Measurements from ENCODE around the gene NR6A1.

NR6A1 gene

GRCh38 chr9:124771021-124771866 is at the start of gene NR6A1:
Gene NR6A1 (minus strand): TSS chr9:124771311.
- DNase-seq = no peak

- no peak for DNase-seq
Measured at GRCh38 chr9:124818431-124819281, 47.5 kb upstream of the NR6A1 start.

DNA sequence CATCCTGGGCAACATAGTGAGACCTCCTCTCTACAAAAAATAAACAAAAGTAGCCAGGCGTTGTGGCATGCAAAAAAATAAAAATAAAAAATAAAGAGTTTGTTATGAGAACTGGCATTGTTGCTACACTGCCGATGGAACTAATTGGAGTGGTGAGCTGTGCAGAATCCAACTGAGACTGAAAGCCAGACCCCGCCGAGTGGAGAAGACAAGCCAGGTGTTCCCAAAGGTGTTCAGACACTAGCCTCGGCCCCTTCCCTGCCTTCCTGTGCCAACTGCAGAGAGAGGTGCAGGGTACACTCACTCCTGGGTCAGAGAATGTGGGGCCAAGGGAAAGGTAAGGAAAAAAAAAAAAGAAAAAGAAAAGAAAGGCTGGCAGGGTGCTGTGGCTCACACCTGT is 44.5 kb upstream of the NR6A1 start:
- DNase-seq = no peak

DNA sequence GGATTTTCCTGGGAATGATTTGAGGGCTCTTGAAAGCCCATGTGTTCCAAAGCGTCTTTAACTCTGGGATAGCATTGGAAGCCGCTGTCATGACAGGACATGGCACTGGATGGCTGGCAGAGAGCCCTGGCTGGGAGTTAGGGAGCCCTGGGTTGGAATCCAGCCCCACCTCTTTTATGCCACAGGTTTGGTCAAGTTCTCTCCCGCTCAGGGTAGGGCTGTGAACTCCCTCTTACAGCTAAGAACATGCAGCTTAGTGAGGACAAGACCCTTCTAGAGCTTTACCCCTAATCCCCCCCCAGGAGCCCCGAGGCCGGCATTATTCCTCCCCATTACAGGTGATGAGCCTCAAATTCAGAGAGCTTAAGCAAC is 43.0 kb upstream of the NR6A1 start:
- DNase-seq = no peak

DNA sequence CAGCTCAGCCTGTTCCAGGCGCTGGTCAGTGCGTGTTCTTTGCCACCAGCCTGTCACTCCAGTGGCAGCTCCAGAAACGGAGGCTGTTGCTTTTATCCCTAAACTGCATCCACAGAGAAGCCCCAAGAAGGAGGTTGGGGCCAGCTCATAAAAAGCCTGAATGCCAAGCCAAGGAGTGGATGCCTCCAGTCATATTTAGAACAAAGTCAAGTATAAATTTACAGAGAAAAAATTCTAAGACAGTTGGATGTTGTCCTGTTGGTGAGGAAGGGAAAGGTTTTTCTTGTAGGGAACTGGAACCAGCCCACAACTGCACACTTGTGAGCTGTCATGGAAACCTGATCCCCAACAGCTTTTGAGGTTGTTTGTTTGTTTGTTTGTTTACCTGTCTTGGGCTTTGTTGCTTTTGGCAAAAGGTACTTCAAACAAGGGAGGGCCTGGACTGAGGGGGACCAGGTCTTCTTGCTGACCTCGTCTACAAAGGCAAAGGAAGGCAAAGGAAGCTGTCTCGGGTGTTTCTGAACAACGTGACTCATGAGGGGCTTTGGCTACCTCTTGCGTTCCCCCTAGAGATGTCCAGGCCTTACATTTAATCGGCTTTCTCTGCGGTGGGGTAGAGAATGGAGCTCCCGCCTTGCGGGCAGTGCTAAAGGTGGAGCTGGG is 42.5 kb upstream of the NR6A1 start:
- DNase-seq = no peak

DNA sequence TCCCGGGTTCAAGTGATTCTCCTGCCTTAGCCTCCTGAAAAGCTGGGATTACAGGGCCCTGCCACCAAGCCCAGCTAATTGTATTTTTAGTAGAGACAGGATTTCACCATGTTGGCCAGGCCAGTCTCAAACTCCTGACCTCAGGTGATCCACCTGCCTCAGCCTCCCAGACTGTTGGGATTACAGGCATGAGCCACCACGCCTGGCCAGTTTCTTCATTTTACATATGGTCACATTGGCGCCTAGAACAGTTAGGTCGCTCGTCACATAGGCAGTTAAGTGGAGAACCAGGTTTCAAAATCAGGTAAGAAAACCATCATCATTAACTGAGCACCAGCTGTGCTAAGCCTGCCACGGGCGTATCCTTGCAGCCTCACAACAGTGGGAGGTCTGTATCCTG is 41.9 kb upstream of the NR6A1 start:
- no peak for DNase-seq

DNA sequence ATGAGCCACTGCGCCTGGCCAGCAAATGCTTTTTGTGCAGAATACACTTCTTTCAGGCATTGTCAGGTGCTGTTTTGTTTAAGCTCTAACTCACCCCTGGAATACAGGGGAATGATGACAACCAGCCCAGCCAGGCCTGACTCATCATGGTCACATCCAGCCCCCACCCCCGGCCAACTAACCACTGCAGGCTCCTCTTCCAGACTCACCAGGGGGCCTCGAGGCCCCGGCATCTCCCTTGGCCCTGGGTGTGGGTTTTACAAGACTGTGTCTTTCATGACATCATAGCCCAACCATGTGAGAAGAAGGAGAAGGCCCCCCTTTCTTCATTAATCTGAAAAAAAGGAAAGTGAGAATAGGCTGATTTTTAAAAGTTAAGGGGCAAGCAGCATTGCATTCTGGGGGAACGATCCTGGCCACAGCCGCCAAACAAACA is 41.3 kb upstream of the NR6A1 start:
- no peak for DNase-seq

- no peak for DNase-seq
Measured at GRCh38 chr9:124810663-124811355, 39.7 kb upstream of the NR6A1 start.

DNA sequence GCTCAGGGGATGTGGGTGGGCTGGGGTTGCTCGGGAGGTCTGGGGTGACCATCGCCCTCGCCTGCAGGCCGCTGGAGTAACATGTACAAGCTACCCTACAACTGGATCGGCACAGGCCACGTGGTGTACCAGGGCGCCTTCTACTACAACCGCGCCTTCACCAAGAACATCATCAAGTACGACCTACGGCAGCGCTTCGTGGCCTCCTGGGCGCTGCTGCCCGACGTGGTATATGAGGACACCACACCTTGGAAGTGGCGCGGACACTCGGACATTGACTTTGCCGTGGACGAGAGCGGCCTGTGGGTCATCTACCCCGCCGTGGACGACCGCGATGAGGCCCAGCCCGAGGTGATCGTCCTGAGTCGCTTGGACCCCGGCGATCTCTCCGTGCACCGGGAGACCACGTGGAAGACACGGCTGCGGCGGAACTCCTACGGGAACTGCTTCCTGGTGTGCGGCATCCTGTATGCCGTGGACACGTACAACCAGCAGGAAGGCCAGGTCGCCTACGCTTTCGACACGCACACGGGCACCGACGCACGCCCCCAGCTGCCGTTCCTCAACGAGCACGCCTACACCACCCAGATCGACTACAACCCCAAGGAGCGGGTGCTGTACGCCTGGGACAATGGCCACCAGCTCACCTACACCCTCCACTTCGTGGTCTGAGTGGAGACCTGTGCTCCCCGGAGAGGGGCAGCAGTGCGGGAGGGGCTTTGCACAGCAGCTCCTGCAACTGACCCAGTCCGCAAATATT is 38.8 kb upstream of the NR6A1 start:
- no peak for DNase-seq

DNA sequence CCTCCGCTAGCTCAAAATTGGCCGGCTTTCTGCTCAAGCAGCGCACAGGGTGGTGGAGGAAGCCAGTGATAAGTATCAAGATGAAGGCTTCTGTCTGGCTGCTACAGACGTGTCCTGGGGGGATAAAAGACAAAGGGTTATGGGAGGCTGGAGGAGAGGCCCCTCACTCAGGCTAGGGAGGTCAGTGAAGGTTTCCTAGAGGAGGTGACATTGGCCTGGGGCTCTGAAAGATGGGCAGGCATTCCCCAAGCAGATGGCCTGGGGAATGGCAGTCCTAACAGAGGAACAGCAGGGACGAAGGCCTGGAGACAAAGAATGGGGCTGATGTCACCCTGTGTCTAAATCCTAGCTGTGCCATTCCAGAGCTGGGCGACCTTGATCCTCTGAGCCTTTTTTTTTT is 38.1 kb upstream of the NR6A1 start:
- no peak for DNase-seq

GRCh38 chr9:124808246-124808956 is 37.3 kb upstream of the NR6A1 start:
- no peak for DNase-seq

DNA sequence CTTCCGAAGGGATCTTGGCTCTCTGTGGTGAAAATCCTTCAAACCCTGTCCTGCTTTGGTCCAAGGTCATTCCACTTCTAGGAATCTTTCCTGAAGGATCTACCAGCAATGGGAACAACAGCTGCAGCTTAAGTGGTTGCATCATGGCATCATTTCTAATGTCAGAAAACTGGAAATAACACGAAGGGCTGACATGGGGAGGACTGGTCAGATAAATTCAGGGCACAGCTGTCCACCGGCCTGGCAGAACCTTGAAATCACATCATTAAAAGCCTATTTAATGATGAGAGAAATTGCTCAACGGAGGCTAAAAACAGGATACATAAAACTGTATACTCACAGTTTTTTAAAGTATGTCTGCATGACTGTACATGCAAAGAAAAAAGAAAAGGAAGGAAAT is 34.1 kb upstream of the NR6A1 start:
- DNase-seq = no peak

- no peak for DNase-seq
Measured at GRCh38 chr9:124803911-124804310, 32.8 kb upstream of the NR6A1 start.

- no peak for DNase-seq
Measured at GRCh38 chr9:124802426-124802825, 31.3 kb upstream of the NR6A1 start.

GRCh38 chr9:124801356-124801755 is 30.2 kb upstream of the NR6A1 start:
- DNase-seq = no peak

- DNase-seq = no peak
Measured at GRCh38 chr9:124800306-124801259, 29.5 kb upstream of the NR6A1 start.

- DNase-seq = no peak
Measured at GRCh38 chr9:124799274-124800006, 28.3 kb upstream of the NR6A1 start.

DNA sequence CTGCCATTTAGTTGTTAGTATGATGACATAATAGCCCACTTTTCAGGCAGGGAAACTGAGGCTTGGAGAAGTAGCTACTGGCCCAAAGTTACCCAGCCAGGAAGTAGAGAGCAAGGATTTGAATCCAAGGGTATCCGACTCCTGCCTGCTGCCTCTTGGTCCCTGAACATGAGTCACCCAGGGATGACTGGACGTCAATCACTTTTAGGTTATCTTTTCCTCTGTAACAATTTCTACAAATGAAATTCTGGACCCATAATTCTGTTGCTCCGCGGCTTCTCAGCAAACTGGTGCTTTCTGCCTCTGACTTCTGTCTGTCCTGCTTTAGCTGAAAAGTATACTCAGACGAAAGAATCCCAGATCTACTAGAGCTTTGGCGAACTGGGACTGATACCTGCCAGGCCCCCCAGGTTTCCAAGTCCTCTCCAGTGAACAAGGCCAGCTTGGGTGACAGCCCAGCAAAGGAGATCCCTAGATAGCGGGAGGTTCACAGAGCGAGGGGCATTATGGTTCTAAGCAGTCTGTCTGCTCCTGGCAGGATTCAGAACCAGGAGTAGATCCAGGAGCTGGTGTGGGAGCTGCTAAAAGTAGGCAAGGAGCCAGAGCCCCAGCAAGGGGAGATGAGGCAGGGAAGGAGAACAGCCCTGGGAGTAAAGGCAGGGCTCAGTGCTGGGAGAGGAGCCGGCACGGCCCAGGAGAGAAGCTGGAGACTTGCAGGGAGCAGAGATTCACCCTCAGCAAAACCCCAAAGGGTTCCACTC is 26.4 kb upstream of the NR6A1 start:
- no peak for DNase-seq

Measured in cortex of kidney (tissue), 1 donor.